K562 (cell line): ENCODE data around the gene SHISA7. TPM values are rescaled to one million over a fixed set of nuclear protein-coding genes. Genes with fewer than 3 reads are reported as not detected.

Experiments used
- ARID2 ChIP-seq: fragments of 450-650 bp; IDR thresholded peaks from 2 replicates; pipeline ENCODE4 v1.6.1; 2017; ENCODE audit warnings: antibody characterized with exemption, mild to moderate bottlenecking
- CHD7 ChIP-seq: fragments of 200-600 bp; sonication (generic); IDR thresholded peaks from one replicate; pipeline ENCODE4 v1.6.1; 2012; ENCODE audit warnings: mild to moderate bottlenecking, low read depth, low read length, inconsistent platforms
- POLR2AphosphoS2 ChIP-seq: IDR thresholded peaks from 2 replicates; pipeline ENCODE4 v1.6.1; 2012; ENCODE audit warnings: low read length, improper control_type of control experiment
- TAF1 ChIP-seq: IDR thresholded peaks from 2 replicates; pipeline ENCODE4 v1.6.1; 2011; ENCODE audit warnings: mild to moderate bottlenecking, low read length, moderate library complexity; ENCODE audit not compliant: insufficient read depth, control insufficient read depth, severe bottlenecking; ENCODE audit errors: extremely low read depth
- THRAP3 ChIP-seq: fragments of 450-650 bp; IDR thresholded peaks from 2 replicates; pipeline ENCODE4 v1.6.1; 2016; ENCODE audit warnings: mild to moderate bottlenecking, inconsistent platforms, borderline replicate concordance
- ZNF134 ChIP-seq: fragments of 250-450 bp; sonication (Bioruptor Pico); conservative IDR thresholded peaks from 2 replicates; pipeline ENCODE4 v1.4.0; 2020
- polyA plus RNA-seq, 8 experiments: library from polyadenylated mRNA; depleted of rRNA in 4 of 8; stranded (reverse) in 5 of 8; unstranded in 3 of 8; fragments of >200 nt; fragmentation: Nextera tagmentation in 2 of 8; fragmentation: Illumina TruSeq in 1 of 8; extraction: Ambion mirVana in 2 of 8; extraction: Trizol in 1 of 8; gene quantifications; 2 replicates each; pipeline versions ENCODE4 v1.2.1 to v1.2.3, GENCODE V29; 2011 to 2014; ENCODE audit warnings: inconsistent platforms in 1 of 8, missing spikeins in 1 of 8
- total RNA-seq, 7 experiments: library from RNA; depleted of rRNA in 6 of 7; stranded (reverse); fragments of >200 nt in 6 of 7; fragmentation: Illumina TruSeq in 2 of 7; extraction: Trizol in 2 of 7; gene quantifications; 2 replicates each; pipeline versions ENCODE4 v1.2.1 to v1.2.3, GENCODE V29; 2011 to 2021; ENCODE audit warnings: low replicate concordance in 1 of 7
- TF ChIP-seq, protein P1 (sequence below): sonication (generic); formaldehyde crosslinking; IDR thresholded peaks from 2 replicates; pipeline ENCODE4 v1.8.1; 2023; ENCODE audit warnings: mild to moderate bottlenecking, missing genetic modification reagents

SHISA7 gene
- total and polyA plus RNA-seq, 9 of the 15 experiments (the other 6 are each of a cell fraction or from before 2014, with no cell fraction given), result 0.01 to 0.40 (median 0.07) TPM

GRCh38 chr19:55385724-55386492, 57.2 kb downstream of the SHISA7 start, which contains the start of gene RPL28 (continued):
- TF ChIP-seq POLR2AphosphoS2 (peak; percentile 87; the same call in 1 of the 2 replicates), ARID2 (0 out of 2 replicates have a peak, but pooled peaks have one; percentile 12), ZNF134 (CRISPR knock-in tag) (0 out of 2 replicates have a peak, but pooled peaks have one; percentile 15), TAF1 (peak; percentile 100), THRAP3 (peak; percentile 56; the same call in 1 of the 2 replicates), CHD7 (no peak)
- TF ChIP-seq, protein P1, sequence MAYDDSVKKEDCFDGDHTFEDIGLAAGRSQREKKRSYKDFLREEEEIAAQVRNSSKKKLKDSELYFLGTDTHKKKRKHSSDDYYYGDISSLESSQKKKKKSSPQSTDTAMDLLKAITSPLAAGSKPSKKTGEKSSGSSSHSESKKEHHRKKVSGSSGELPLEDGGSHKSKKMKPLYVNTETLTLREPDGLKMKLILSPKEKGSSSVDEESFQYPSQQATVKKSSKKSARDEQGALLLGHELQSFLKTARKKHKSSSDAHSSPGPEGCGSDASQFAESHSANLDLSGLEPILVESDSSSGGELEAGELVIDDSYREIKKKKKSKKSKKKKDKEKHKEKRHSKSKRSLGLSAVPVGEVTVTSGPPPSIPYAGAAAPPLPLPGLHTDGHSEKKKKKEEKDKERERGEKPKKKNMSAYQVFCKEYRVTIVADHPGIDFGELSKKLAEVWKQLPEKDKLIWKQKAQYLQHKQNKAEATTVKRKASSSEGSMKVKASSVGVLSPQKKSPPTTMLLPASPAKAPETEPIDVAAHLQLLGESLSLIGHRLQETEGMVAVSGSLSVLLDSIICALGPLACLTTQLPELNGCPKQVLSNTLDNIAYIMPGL, result peak; percentile 83; the same call in 1 of the 2 replicates
